Brain pericyte (primary cell): Measurements from ENCODE around the gene EDDM13.
"Not testable (repeated sequence)": the region's sequence is repeated elsewhere in the genome, so short reads cannot be mapped to it uniquely, and the experiment has no call there.

Experiments used
- DNase-seq: peaks from one replicate; pipeline ENCODE4 v3.0.0-alpha.2; 2012; ENCODE audit warnings: low read depth, low spot score

EDDM13 gene, protein sequence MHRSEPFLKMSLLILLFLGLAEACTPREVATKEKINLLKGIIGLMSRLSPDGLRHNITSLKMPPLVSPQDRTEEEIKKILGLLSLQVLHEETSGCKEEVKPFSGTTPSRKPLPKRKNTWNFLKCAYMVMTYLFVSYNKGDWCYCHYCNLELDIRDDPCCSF

GRCh38 chr19:56272161-56272798 lies at the start of gene EDDM13:
Gene EDDM13 (plus strand): TSS chr19:56272748. CDS start chr19:56272835, 87 bp downstream.
- DNase-seq = no peak

DNA sequence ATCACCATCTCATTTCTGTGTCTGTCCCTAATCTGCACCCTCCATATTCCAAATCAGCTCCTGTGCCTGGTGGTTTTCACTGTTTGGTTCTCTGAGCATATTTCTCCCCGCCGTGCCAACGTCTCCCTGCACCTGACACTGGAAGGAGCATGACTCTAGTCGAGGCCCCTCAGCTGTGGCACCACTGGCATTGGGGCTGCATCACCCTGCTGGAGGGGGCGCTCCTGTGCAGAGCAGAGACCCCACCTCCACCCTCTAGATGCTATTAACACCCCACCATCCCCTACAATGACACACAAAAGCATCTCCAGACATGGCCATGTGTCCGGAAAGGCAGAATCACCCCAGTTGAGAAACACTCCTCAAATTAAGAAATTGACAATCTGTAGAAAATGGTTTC lies 49.6 kb upstream of the EDDM13 start:
- no peak for DNase-seq

GRCh38 chr19:56223481-56223880 lies 49.1 kb upstream of the EDDM13 start:
- DNase-seq = no peak

- DNase-seq = no peak
Measured at GRCh38 chr19:56245121-56245740, 27.3 kb upstream of the EDDM13 start.

- not testable (repeated sequence) for DNase-seq
Measured at GRCh38 chr19:56245764-56246163, 26.8 kb upstream of the EDDM13 start.

- DNase-seq = not testable (repeated sequence)
Measured at GRCh38 chr19:56248736-56249338, 23.7 kb upstream of the EDDM13 start.

GRCh38 chr19:56252699-56253422 lies 19.7 kb upstream of the EDDM13 start:
- DNase-seq = peak; percentile 27

DNA sequence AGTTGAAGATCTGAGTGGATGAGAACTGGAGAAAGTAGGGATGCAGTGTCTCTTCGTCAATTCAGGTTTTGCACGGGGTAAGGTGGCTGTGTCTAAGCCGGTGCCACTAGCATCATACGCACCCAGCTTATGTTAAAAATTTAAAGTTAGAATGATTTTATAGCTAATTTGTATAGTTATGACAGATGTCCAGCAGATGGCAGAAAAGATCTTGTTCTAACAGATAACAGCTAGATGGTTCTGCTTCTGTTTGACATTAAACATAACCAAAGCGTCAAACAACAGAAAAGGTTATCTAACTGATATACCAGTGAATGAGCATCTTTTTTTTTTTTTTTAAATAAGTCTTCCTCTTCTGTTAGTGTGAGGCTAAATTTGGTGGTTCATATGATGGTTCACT lies 18.8 kb upstream of the EDDM13 start:
- DNase-seq = no peak

GRCh38 chr19:56258272-56258671 lies 14.3 kb upstream of the EDDM13 start:
- DNase-seq = no peak

DNA sequence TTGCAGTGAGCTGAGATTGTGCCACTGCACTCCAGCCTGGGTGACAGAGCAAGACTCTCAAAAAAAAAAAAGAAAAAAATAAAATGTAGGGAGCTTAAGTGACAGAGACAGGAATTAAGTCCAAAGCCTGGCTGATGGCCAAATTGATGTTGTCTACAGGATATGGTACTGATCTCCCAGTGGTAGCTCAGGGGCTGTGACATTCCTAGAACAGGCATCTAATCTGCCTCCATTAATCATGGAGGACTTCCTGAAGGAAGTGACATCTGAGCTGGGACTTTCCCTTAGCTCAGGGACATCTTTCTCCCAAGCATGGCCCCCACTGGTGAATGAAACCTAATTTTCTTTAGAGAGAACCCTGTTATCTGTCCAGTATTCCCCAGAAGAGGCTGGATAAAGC lies 11.4 kb upstream of the EDDM13 start:
- no peak for DNase-seq

DNA sequence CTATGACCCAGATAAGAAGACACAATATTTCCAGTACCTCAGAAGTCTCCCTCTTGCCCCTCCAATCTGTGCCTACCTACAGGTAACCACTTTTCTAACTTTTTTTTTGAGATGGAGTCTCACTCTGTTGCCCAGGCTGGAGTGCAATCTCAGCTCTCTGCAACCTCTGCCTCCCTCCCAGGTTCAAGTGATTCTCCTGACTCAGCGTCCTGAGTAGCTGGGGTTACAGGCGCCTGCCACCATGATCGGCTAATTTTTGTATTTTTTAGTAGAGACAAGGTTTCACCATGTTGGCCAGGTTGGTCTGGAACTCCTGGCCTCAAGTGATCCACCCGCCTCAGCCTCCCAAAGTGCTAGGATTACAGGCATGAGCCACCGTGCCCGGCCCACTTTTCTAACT lies 10.6 kb upstream of the EDDM13 start:
- DNase-seq = not testable (repeated sequence)

- no peak for DNase-seq
Measured at GRCh38 chr19:56263319-56263718, 9.2 kb upstream of the EDDM13 start.

- no peak for DNase-seq
Measured at GRCh38 chr19:56266051-56266450, 6.5 kb upstream of the EDDM13 start.

DNA sequence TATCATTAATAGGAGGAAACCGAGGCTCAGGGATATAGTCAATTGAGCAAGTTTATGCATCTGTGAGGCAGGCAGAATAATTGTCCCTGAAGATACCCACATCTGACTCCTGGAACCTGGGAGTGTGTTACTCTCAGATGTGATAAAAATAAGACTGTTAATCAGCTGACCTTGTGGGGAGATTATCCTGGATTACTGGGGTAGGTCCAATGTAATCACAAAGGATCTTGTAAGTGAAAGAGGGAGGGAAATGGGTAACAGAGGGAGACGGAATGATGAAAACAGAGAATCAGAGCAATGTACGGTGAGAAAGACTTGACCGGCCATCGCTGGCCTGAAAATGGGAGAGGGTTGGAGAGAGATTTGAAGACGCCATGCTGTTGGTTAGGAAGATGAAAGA lies 3.2 kb upstream of the EDDM13 start:
- DNase-seq = no peak

DNA sequence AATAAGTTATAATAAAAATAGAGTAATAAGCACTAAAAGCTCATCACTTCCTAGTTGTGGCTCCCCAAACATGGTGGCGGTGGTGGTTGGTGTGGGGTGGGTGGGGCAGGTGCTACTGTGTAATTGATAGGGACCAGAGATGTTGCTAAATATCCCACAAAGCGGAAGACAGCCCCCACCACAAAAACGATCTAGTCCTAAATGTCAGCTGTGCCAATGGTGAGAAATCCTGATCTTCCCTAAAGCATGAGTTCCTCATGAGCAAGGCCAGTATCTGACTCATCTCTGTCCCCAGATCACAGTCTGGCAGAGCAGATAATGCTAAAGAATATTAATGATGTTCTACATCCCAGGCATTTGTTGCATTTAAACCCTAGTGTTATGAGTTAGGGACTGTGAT lies 1.9 kb upstream of the EDDM13 start:
- DNase-seq = no peak

- no peak for DNase-seq
Measured at GRCh38 chr19:56271151-56271550, 1.4 kb upstream of the EDDM13 start.

- no peak for DNase-seq
Measured at GRCh38 chr19:56273563-56274117, 1.1 kb downstream of the EDDM13 start.

DNA sequence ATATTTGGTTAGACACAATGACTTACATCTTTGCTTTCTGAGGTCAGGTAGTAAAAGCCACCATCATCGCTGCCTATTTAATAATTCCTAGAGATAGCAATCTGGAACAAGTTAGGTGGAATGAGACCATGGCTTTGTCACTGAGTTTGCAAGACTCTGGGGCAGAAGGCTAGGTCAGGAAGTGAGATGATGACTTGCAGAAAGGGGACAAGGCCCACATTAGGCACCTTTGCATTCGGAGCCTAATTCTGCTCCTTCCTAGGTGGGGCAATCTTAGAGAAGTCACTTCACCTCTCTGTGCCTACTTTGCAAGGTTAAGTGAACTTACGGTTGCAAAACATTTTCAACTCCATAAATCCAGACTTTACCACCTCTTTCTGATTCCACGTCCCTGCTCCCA lies 10.3 kb downstream of the EDDM13 start:
- DNase-seq = no peak

- no peak for DNase-seq
Measured at GRCh38 chr19:56284746-56285145, 12.2 kb downstream of the EDDM13 start.

DNA sequence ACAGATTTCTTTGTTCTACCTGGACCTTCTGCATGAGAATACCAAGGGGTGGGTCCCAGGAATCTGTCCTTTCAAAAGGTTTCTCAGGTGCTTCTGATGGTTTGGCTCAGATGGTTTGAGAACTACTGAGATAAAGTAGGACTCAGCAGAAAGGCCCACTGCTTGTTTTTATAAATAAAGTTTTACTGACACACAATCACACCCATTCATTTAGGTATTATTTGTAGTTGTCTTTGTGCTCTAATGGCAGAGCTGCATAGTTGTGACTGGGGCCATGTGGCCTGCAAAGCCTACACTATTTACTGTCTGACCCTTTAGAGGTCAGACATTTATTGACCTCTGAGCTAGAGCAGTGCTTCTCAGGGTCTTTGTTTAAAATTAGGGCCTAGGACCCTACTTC lies 17.6 kb downstream of the EDDM13 start:
- no peak for DNase-seq

DNA sequence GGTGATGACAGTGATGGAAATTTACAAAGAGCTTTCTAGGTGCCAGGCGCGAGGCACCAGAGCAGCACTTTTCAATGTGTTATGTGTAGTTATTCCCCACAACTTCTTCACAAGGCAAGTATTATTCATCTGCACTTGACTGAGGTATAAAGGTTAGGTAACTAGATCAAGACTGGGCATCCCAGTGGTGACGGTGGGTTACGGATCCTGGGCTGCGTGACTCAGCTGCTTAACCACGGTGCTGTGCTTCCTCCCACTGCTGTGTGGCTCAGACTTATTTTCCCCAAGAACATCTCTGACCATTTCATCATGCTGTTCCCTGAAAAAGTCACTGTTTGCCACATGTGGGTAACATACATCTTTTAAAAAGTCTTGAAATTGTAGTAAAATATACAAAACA lies 19.3 kb downstream of the EDDM13 start:
- no peak for DNase-seq

DNA sequence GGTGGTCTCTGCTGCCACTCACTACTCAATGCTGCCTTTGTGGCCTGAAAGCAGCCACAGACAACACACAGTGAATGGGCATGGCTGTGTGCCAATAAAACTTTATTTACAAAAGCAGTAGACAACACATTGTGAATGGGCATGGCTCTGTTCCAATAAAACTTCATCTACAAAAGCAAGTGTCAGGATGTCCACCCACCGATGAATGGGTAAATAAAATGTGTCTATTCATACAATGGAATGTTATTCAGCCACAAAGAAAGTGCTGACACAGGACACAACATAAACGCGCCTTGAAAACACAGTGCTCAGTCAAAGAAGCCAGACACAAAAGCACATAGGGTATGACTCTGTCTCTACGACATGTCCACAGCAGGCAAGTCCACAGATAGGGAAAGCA lies 22.0 kb downstream of the EDDM13 start:
- no peak for DNase-seq
